OCI-LY7 (cell line): Measurements from ENCODE around the gene ASS1. TPM values are rescaled to one million over a fixed set of nuclear protein-coding genes. Genes with fewer than 3 reads are reported as not detected.

ENCODE experiments used
- BruUV-seq: library from RNA; stranded (reverse); fragments of 400-500 nt; replicated peaks from 2 replicates; lab custom pipeline; 2021; lab: Mats Ljungman, UMichigan
- CTCF ChIA-PET: fragments of 300-600 bp; sonication (Branson Sonifier 250); formaldehyde crosslinking; loops from one replicate; lab custom pipeline; 2022; ENCODE audit warnings: antibody characterized with exemption; ENCODE audit not compliant: unreplicated experiment; lab: Charles Lee
- POLR2A ChIA-PET: fragments of 300-600 bp; sonication (Branson Sonifier 250); formaldehyde crosslinking; loops from one replicate; lab custom pipeline; 2022; ENCODE audit warnings: antibody characterized with exemption; lab: Charles Lee
- DNase-seq: peaks from one replicate; pipeline ENCODE4 v3.0.0-alpha.2; 2015; ENCODE audit warnings: low spot score
- H2AFZ ChIP-seq: fragments of 200-600 bp; sonication (generic), shearing (Covaris generic); 2 replicates; pipeline ENCODE4 v1.6.1; 2014; ENCODE audit warnings: mild to moderate bottlenecking, antibody characterized with exemption, low read length, moderate library complexity
- H3K27ac ChIP-seq: fragments of 200-600 bp; sonication (generic); 2 replicates; pipeline ENCODE4 v1.5.1; 2014; ENCODE audit warnings: mixed run types, low read depth, mild to moderate bottlenecking, moderate library complexity, low read length, inconsistent platforms; ENCODE audit not compliant: poor library complexity, severe bottlenecking
- H3K36me3 ChIP-seq: fragments of 200-600 bp; sonication (generic); 2 replicates; pipeline ENCODE4 v1.6.1; 2014; ENCODE audit warnings: mild to moderate bottlenecking, antibody characterized with exemption, low read length, moderate library complexity, mixed read lengths; ENCODE audit not compliant: insufficient read depth
- H3K4me1 ChIP-seq: fragments of 200-600 bp; sonication (generic); 2 replicates; pipeline ENCODE4 v1.5.1; 2014; ENCODE audit warnings: mild to moderate bottlenecking, low read length; ENCODE audit not compliant: insufficient read depth, poor library complexity, severe bottlenecking
- H3K4me2 ChIP-seq: fragments of 200-600 bp; sonication (generic); 2 replicates; pipeline ENCODE4 v1.6.1; 2014; ENCODE audit warnings: mild to moderate bottlenecking, low read length
- H3K4me3 ChIP-seq: fragments of 200-600 bp; sonication (generic); 2 replicates; pipeline ENCODE4 v1.5.1; 2014; ENCODE audit warnings: mild to moderate bottlenecking, low read depth, low read length; ENCODE audit not compliant: poor library complexity, severe bottlenecking
- H3K79me2 ChIP-seq: fragments of 200-600 bp; sonication (generic); 2 replicates; pipeline ENCODE4 v1.6.1; 2016; ENCODE audit warnings: low read depth, mild to moderate bottlenecking, low read length, moderate library complexity, mixed read lengths; ENCODE audit not compliant: insufficient read depth
- H3K9me2 ChIP-seq: fragments of 200-600 bp; sonication (generic); 2 replicates; pipeline ENCODE4 v1.6.1; 2016; ENCODE audit warnings: mild to moderate bottlenecking, low read length, mixed read lengths; ENCODE audit not compliant: insufficient read depth
- H3K9me3 ChIP-seq: fragments of 200-600 bp; sonication (generic); 2 replicates; pipeline ENCODE4 v1.6.1; 2014; ENCODE audit warnings: mild to moderate bottlenecking, mixed run types, low read length, mixed read lengths
- H4K20me1 ChIP-seq: fragments of 200-600 bp; sonication (generic); 2 replicates; pipeline ENCODE4 v1.6.1; 2014; ENCODE audit warnings: mild to moderate bottlenecking, antibody characterized with exemption, low read length, moderate library complexity, mixed read lengths; ENCODE audit not compliant: insufficient read depth
- CTCF ChIP-seq: fragments of 200-600 bp; sonication (generic); conservative IDR thresholded peaks from 2 replicates; pipeline ENCODE4 v1.5.1; 2014; ENCODE audit warnings: mild to moderate bottlenecking, antibody characterized with exemption, low read length, moderate library complexity, mixed read lengths
- EZH2phosphoT487 ChIP-seq: fragments of 200-600 bp; sonication (generic); IDR thresholded peaks from 2 replicates; pipeline ENCODE4 v1.6.1; 2018; ENCODE audit warnings: low read depth, borderline replicate concordance, mild to moderate bottlenecking, mixed run types, antibody characterized with exemption, low read length, moderate library complexity, mixed read lengths
- intact Hi-C: fragments of 100-400 bp; cut with micrococcal nuclease; formaldehyde crosslinking; loops from one replicate; pipeline ENCODE4 v1.10.0; 2022; ENCODE audit not compliant: unreplicated experiment
- total RNA-seq, 2 experiments: library from RNA; depleted of rRNA in 1 of 2; stranded (reverse); fragments of >200 nt in 1 of 2; shearing (Covaris generic) in 1 of 2; gene quantifications; 2 replicates each; pipeline ENCODE4 v1.2.3, GENCODE V29; 2014 to 2022

The ASS1 gene
- total RNA-seq, 2 experiments from 2014 or later = 0.70 to 16.3 TPM

GRCh38 chr9:130536701-130537107 lies 91.9 kb downstream of the ASS1 start:
- DNase-seq = no peak
- H3K79me2 ChIP-seq = no peaks in the 10 kb centered on the region
- intact Hi-C loops = no loop called here
- no peak overlapping the region for H3K4me2 ChIP-seq
- no peak for TF ChIP-seq CTCF
- no peak for TF ChIP-seq EZH2phosphoT487
- CTCF ChIA-PET = no interaction called here
- no peaks in the 10 kb centered on the region for H3K9me2 ChIP-seq
- no peak overlapping the region for H3K4me3 ChIP-seq
- H4K20me1 ChIP-seq = no peaks in the 10 kb centered on the region
- H2AFZ ChIP-seq = no peak overlapping the region
- no peak overlapping the region for H3K27ac ChIP-seq
- H3K36me3 ChIP-seq = no peaks in the 10 kb centered on the region
- H3K9me3 ChIP-seq = no peaks in the 10 kb centered on the region
- no peaks in the 10 kb centered on the region for H3K4me1 ChIP-seq
- POLR2A ChIA-PET = interaction anchor here (1.4 kb wide), 1 partner anchor 8 kb away, joined by 3 read pairs; no protein-coding TSS in a partner anchor
- no TSS peak for BruUV-seq

- intact Hi-C loops = no loop called here
- H3K36me3 ChIP-seq = no peaks in the 10 kb centered on the region
- no peak overlapping the region for H3K4me2 ChIP-seq
- H3K4me3 ChIP-seq = no peak overlapping the region
- H4K20me1 ChIP-seq = no peaks in the 10 kb centered on the region
- H3K27ac ChIP-seq = no peak overlapping the region
- ChIA-PET POLR2A (interaction anchor here (1.4 kb wide), 1 partner anchor 9 kb away, joined by 3 read pairs; no protein-coding TSS in a partner anchor), CTCF (no interaction called here)
- no peaks in the 10 kb centered on the region for H3K9me3 ChIP-seq
- no peak overlapping the region for H2AFZ ChIP-seq
- no peak for DNase-seq
- no peak for TF ChIP-seq EZH2phosphoT487
- no peaks in the 10 kb centered on the region for H3K9me2 ChIP-seq
- H3K4me1 ChIP-seq = no peaks in the 10 kb centered on the region
- no TSS peak for BruUV-seq
- H3K79me2 ChIP-seq = no peaks in the 10 kb centered on the region
Measured at GRCh38 chr9:130537346-130538050, 92.7 kb downstream of the ASS1 start.

GRCh38 chr9:130539420-130540223 lies 94.9 kb downstream of the ASS1 start:
- no peak for TF ChIP-seq CTCF
- TF ChIP-seq EZH2phosphoT487 = no peak
- ChIA-PET CTCF (no interaction called here), POLR2A (interaction anchor here (0.7 kb wide), 1 partner anchor 1682 kb away, joined by 4 read pairs; no protein-coding TSS in a partner anchor)

More at GRCh38 chr9:130539420-130540223, 94.9 kb downstream of the ASS1 start:
- intact Hi-C loops = no loop called here
- Histone ChIP-seq H3K27ac (no peak overlapping the region), H2AFZ (no peak overlapping the region), H3K9me2 (no peaks in the 10 kb centered on the region), H3K79me2 (no peaks in the 10 kb centered on the region), H4K20me1 (no peaks in the 10 kb centered on the region), H3K36me3 (no peaks in the 10 kb centered on the region), H3K4me3 (no peak overlapping the region), H3K9me3 (no peaks in the 10 kb centered on the region), H3K4me2 (no peak overlapping the region), H3K4me1 (no peaks in the 10 kb centered on the region)
- no TSS peak for BruUV-seq
- DNase-seq = no peak
